Measurements from ENCODE around the gene FAM83F. TPM values are rescaled to one million over a fixed set of nuclear protein-coding genes. Genes with fewer than 3 reads are reported as not detected.
A peak's percentile ranks its signal among the peaks of the same experiment; 100 is the strongest.

The FAM83F gene
- polyA plus RNA-seq, 6 donors from 2014 or later = 0.05 TPM; not detected in 5

DNA sequence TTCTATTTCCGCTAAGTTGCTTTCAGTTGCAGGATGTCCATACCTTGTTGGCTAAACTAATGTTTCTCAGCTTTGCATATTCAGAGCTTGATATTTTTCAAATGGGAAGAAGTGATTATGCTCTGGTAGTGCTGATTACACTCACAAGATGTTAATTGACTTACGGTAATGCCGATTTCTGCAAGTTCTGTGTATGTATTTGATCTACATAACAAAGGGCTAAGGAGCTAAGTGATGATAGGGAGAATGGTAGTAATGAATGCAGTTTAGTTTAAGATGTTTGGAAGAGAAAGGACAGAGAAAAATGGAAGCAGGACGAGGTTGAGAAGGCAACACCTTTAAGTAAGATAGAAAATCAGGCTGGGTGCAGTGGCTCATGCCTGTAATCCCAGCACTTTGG, 61.4 kb downstream of the FAM83F start:
- no peak for ATAC-seq (ENCODE audit: low read depth in 2 of 2)
- peak overlapping the region in 7 of 8 donors; percentile 11 to 84 (median 62) for H3K4me3 Mint-ChIP-seq
- no peaks in the 10 kb centered on the region for H3K27me3 Mint-ChIP-seq
- peaks cover 65 to 92% (median 79%) of the 10 kb centered on the region in 3 donors for H3K4me1 Mint-ChIP-seq
- H3K36me3 Mint-ChIP-seq = peaks cover 0 to 13% of the 10 kb centered on the region in 2 donors
- no peaks in the 10 kb centered on the region for H3K9me3 Mint-ChIP-seq
- no peak for DNase-seq
- peak overlapping the region; percentile 68 to 94 (median 82) for H3K27ac Mint-ChIP-seq

DNA sequence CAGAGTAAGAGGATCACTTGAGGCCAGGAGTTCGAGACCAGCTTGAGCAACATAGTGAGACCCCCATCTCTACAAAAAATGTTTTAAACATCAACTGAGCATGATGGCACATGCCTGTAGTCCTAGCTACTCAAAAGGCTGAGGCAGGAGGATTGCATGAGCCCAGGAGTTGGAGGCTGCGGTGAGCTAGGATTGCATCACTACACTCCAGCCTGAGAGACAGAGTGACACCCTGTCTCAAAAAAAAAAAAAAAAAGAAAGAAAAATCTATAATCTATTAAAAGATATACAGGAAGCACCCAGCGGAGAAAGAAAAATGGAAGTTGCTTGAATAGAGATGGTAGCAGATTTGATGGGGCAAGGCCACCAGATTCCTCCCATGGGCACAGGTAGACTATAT, 61.8 kb downstream of the FAM83F start:
- Mint-ChIP-seq H3K27ac (peak overlapping the region in 3 of 6 donors; percentile 3 to 70 (median 68)), H3K4me1 (peaks cover 64 to 92% (median 79%) of the 10 kb centered on the region in 3 donors), H3K4me3 (peak overlapping the region in 4 of 8 donors; percentile 11 to 84 (median 46))

DNA sequence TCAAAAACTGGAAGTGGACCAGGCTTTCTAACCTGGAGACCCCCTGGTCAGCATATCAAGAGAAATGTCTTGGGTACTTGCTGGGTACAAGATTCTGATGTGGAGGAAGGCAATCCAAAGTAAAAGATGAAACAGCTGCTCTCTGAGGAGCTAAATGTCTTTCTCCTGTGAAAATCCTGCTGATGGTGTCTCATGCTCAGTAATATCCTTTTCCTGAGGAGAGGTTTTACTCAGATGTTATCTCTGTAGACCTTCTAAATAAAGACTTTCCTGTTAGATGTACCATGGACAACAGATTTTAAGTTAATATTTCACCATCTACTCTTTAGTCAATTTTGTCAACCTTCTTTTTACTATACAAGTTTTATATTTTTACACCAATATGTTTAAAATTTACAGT, 62.9 kb downstream of the FAM83F start:
- H3K27me3 Mint-ChIP-seq = no peaks in the 10 kb centered on the region
- no peak for ATAC-seq (ENCODE audit: low read depth in 2 of 2)
- H3K4me3 Mint-ChIP-seq = peak overlapping the region in 2 of 8 donors; percentile 21 to 32
- no peaks in the 10 kb centered on the region for H3K9me3 Mint-ChIP-seq
- DNase-seq = no peak
- peaks cover 58 to 84% (median 73%) of the 10 kb centered on the region in 3 donors for H3K4me1 Mint-ChIP-seq
- peaks cover 0 to 13% of the 10 kb centered on the region in 2 donors for H3K36me3 Mint-ChIP-seq
- H3K27ac Mint-ChIP-seq = peak overlapping the region in 3 of 6 donors; percentile 34 to 66 (median 60)

More for the DNA sequence above, 61.8 kb downstream of the FAM83F start:
- Mint-ChIP-seq H3K9me3 (no peaks in the 10 kb centered on the region), H3K36me3 (peaks cover 0 to 13% of the 10 kb centered on the region in 2 donors), H3K27me3 (no peaks in the 10 kb centered on the region)
- DNase-seq = no peak
- ATAC-seq (ENCODE audit: low read depth in 2 of 2) = no peak

DNA sequence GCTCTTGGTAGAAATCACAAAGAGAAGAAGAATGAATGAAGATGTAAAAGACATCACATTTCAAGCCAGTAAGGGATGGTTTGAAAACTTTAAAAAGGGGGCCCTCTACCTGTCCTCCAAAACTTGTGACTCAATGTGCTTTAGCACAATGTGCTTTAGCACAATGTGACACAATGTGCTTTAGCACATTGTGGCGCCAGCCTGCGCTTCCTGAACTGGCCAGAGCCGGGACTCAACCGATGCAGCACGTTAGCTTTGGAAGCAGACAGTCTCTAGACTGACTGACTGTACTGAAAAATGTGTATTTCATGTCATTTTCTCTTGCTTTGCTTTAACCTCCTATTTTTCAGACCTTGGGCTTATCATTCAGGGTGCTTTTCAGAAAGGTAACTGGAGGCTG, 63.5 kb downstream of the FAM83F start:
- Mint-ChIP-seq H3K9me3 (no peaks in the 10 kb centered on the region), H3K4me1 (peaks cover 58 to 84% (median 77%) of the 10 kb centered on the region in 3 donors), H3K36me3 (peaks cover 0 to 13% of the 10 kb centered on the region in 2 donors), H3K27me3 (no peaks in the 10 kb centered on the region), H3K27ac (peak overlapping the region in 5 of 6 donors; percentile 60 to 72 (median 69)), H3K4me3 (peak overlapping the region in 5 of 8 donors; percentile 21 to 73 (median 29))
- no peak for ATAC-seq (ENCODE audit: low read depth in 2 of 2)
- DNase-seq = no peak

DNA sequence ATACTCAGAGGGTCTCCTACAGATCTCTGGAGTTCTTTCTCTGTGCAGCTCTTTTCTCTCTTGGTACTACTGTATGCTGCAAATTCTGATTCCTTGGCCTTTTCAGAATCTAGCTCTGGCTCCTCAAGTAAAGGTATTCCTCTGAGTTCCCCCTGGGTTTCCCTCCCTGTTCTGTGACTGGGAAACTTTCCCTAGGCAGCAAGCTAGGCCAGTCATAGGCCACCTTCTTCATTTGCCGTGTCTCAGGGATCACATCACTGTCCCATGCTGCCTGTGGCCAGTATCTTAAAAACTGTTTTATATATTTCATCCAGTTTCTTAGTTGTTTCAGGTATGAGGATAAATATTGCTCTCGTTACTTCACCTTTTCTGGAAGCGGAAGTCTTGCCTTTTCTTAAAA, 71.2 kb downstream of the FAM83F start:
- ATAC-seq (ENCODE audit: low read depth in 2 of 2) = no peak
- H3K27me3 Mint-ChIP-seq = no peaks in the 10 kb centered on the region
- peak overlapping the region in 5 of 8 donors; percentile 4 to 29 (median 25) for H3K4me3 Mint-ChIP-seq
- no peak for DNase-seq
- no peaks in the 10 kb centered on the region for H3K36me3 Mint-ChIP-seq
- H3K27ac Mint-ChIP-seq = peak overlapping the region in 4 of 6 donors; percentile 12 to 52 (median 36)
- no peaks in the 10 kb centered on the region for H3K9me3 Mint-ChIP-seq
- peaks cover 46 to 79% (median 70%) of the 10 kb centered on the region in 3 donors for H3K4me1 Mint-ChIP-seq

DNA sequence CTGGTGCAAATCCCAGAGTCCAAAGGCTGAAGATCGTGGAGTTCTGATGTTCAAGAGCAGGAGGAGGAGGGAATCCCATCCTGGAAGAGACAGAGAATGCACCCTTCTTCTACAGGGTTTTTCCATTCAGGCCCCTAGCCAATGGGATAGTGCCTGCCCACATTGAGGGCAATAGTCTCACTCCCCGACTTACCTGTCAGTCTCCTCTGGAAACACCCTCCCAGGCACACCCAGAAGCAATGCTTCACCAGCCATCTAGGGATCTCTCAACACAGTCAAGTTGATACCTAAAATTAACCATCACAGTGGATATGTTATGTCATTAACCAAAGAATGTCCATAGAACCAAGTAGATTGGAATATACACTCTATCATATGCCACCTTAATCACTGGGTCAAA, 72.9 kb downstream of the FAM83F start:
- Mint-ChIP-seq H3K27ac (peak overlapping the region in 2 of 6 donors; percentile 86 to 88), H3K4me3 (peak overlapping the region in 2 of 8 donors; percentile 2 to 44)

DNA sequence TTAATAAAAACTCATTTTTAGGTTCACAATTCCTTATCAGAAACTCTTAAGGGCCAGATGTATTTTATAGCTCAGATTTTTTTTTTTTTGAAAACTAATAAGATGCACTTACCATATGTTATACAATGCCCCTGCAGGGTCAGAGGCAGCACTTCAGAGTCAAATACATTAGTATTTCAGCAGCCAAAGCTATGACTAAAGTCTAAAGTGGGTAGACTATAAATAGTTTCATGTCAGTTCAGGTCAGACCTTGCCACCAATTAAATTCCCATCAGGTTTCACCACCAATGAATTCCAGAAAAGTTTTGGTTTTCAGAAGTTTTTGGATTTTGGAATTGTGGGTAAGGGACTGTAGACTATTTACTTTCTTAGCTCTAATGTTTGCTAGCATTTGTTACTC, 75.9 kb downstream of the FAM83F start:
- ATAC-seq (ENCODE audit: low read depth in 2 of 2) = no peak
- Mint-ChIP-seq H3K36me3 (no peaks in the 10 kb centered on the region), H3K4me3 (no peak overlapping the region), H3K9me3 (no peaks in the 10 kb centered on the region), H3K27ac (peak overlapping the region in 1 of 6 donors; percentile 84), H3K27me3 (no peaks in the 10 kb centered on the region), H3K4me1 (peaks cover 48 to 85% (median 74%) of the 10 kb centered on the region in 3 donors)
- DNase-seq = no peak

More for the DNA sequence above, 72.9 kb downstream of the FAM83F start:
- Mint-ChIP-seq H3K9me3 (no peaks in the 10 kb centered on the region), H3K27me3 (no peaks in the 10 kb centered on the region), H3K4me1 (peaks cover 50 to 85% (median 74%) of the 10 kb centered on the region in 3 donors), H3K36me3 (no peaks in the 10 kb centered on the region)
- DNase-seq (no peak), ATAC-seq (ENCODE audit: low read depth in 2 of 2) (no peak)

DNA sequence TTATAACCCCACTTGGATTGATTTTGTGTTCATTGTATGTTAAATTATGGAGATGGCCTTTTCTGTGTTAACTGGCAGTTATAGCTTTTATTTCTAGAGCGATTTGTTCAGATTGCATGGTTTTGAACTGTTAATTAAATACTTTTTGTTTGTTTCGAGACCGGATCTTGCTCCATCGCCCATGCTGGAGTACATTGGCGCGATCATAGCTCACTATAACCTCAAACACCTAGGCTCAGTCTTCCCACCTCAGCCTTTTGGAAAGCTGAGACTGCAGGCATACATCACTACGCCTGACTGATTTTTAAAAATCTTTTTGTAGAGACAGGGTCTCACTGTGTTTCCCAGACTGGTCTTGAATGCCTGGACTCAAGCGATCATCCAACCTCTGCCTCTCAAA, 77.0 kb downstream of the FAM83F start:
- Mint-ChIP-seq H3K36me3 (no peaks in the 10 kb centered on the region), H3K27me3 (no peaks in the 10 kb centered on the region), H3K27ac (peak overlapping the region in 2 of 6 donors; percentile 54 to 64), H3K4me3 (peak overlapping the region in 1 of 8 donors; percentile 3), H3K9me3 (no peaks in the 10 kb centered on the region), H3K4me1 (peaks cover 49 to 85% (median 74%) of the 10 kb centered on the region in 3 donors)
- ATAC-seq (ENCODE audit: low read depth in 2 of 2) = no peak
- no peak for DNase-seq

DNA sequence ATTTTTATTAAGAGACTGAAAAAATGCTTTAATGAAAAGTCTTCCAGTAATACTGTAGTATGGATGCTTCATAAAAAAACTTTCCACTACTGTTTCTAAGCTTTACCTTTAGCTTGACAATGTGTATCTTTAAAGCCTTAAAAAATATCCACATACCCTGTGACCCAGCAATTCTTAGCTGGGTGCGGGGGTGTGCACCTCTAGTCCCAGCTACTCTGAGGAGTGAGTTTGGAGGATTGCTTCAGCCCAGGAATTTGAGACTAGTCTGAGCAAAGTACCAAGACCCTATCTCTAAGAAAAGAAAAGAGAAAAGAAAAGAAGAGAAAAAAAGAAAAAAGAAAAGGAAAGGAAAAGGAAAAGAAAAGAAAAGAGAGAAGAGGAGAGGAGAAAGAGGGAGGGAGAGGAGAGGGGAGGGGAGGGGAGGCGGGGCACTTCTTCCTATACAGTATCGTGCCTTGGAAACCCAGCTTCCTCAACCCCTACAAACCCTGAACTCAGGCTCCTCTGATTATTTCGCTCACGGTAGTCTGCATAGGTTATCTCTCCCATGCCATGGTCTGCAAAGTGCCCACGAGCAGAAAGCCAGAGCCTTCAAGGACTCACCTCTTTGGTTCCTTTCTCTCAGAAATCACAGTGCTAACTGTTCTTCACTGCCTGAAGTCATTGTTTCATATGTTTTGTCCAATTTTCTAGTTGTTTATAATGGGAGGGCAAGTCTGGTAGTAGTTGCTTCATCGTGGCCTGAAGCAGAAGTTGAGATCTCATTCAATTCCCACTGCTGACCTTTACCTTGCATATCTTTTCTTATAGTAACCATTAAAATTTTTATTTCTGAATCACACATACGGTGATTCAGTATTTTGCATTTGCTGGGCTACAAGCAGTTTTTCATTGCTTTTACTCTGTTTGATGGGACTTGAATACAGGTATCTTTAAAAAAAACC, 82.2 kb downstream of the FAM83F start:
- Mint-ChIP-seq H3K4me1 (peaks cover 41 to 77% (median 52%) of the 10 kb centered on the region in 3 donors), H3K9me3 (no peaks in the 10 kb centered on the region), H3K36me3 (no peaks in the 10 kb centered on the region), H3K27ac (peak overlapping the region; percentile 39 to 81 (median 74)), H3K4me3 (peak overlapping the region in 7 of 8 donors; percentile 16 to 88 (median 69)), H3K27me3 (no peaks in the 10 kb centered on the region)
- DNase-seq (no peak), ATAC-seq (ENCODE audit: low read depth in 2 of 2) (peak; percentile 56 to 57)

DNA sequence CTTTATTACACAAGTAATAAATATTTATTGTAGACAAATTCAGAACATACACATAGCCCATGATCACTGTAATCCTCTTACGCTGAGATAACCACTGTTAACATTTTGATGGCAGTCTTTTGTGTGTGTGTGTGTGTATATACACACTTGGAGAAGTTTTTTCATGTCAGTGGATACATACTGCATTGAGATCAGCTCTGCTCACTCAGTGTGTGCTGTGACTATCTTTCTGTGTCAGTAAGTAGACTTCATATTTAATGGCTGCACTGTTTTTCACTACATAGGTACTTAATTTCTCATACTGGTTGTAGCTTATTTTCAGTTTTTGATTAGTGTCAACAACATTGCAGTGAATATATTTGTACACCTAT, 82.9 kb downstream of the FAM83F start:
- Mint-ChIP-seq H3K27me3 (no peaks in the 10 kb centered on the region), H3K36me3 (no peaks in the 10 kb centered on the region), H3K4me1 (peaks cover 41 to 72% (median 48%) of the 10 kb centered on the region in 3 donors), H3K4me3 (no peak overlapping the region), H3K27ac (peak overlapping the region in 2 of 6 donors; percentile 61 to 81), H3K9me3 (no peaks in the 10 kb centered on the region)
- DNase-seq (no peak), ATAC-seq (ENCODE audit: low read depth in 2 of 2) (no peak)

DNA sequence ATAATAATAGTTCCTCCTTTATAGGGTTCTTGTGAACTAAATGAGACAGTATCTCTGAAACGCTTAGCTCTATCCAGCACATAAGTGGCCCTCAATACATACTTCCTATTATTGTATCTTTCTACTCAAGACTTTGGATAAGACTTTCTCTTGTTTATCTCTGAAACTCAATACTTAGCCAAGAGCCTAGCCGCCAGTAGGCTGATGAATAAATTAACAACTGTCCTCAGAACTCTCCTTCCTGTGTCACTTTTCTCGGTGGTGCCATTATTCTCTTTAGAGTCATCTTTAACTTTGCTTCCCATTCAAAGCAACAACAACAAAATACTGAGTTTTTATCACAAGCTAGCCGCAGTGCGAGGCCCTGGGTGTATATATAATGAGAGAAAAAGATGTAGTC, 86.9 kb downstream of the FAM83F start:
- Mint-ChIP-seq H3K4me1 (peaks cover 21 to 34% (median 30%) of the 10 kb centered on the region in 3 donors), H3K4me3 (no peak overlapping the region), H3K27me3 (no peaks in the 10 kb centered on the region), H3K27ac (no peak overlapping the region), H3K9me3 (no peaks in the 10 kb centered on the region), H3K36me3 (no peaks in the 10 kb centered on the region)
- DNase-seq (no peak), ATAC-seq (ENCODE audit: low read depth in 2 of 2) (no peak)

DNA sequence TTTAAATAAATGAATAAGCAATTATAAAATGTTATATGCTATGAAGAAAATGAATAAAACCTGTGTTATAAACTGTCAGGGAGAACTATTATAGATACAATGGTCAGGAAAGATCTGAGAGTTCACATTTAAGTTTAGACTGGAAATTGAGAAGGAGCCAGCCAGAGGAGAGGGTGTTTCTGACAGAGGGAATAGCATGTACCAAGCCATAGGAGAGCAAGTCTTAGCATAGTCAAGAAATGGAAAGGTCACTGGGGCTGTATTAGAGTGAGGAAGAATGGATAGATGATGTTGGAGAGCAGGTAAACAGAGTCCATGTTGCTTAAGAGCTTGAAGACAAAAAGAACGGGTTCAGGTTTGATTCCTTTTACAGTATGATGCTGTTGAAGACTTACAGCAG, 87.4 kb downstream of the FAM83F start:
- ATAC-seq (ENCODE audit: low read depth in 2 of 2) = no peak
- peaks cover 18 to 30% (median 28%) of the 10 kb centered on the region in 3 donors for H3K4me1 Mint-ChIP-seq
- H3K27me3 Mint-ChIP-seq = no peaks in the 10 kb centered on the region
- H3K4me3 Mint-ChIP-seq = no peak overlapping the region
- DNase-seq = no peak
- H3K9me3 Mint-ChIP-seq = no peaks in the 10 kb centered on the region
- no peak overlapping the region for H3K27ac Mint-ChIP-seq
- no peaks in the 10 kb centered on the region for H3K36me3 Mint-ChIP-seq

DNA sequence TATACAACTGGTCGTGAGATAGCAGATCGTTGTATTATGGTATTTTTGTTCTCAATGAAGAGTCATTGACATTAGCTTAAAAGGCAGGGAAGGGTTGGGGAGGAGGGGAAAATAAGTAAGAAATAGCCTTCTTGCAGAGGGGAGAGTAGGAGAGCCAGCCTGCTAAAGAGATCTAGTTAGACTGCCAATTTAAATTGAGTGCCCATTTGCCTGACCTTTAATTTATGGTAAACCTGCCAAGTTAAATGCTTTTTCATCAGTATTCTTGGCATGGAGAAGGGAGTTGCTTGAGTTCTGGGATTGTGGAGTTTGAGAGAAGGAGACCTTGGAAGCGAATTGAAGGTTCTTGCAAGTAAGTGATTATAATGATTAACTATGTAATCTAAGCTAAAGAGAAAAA, 89.0 kb downstream of the FAM83F start:
- no peak for ATAC-seq (ENCODE audit: low read depth in 2 of 2)
- Mint-ChIP-seq H3K27me3 (no peaks in the 10 kb centered on the region), H3K27ac (no peak overlapping the region), H3K9me3 (no peaks in the 10 kb centered on the region), H3K4me1 (peaks cover 20 to 34% (median 22%) of the 10 kb centered on the region in 3 donors), H3K4me3 (no peak overlapping the region), H3K36me3 (no peaks in the 10 kb centered on the region)
- no peak for DNase-seq

DNA sequence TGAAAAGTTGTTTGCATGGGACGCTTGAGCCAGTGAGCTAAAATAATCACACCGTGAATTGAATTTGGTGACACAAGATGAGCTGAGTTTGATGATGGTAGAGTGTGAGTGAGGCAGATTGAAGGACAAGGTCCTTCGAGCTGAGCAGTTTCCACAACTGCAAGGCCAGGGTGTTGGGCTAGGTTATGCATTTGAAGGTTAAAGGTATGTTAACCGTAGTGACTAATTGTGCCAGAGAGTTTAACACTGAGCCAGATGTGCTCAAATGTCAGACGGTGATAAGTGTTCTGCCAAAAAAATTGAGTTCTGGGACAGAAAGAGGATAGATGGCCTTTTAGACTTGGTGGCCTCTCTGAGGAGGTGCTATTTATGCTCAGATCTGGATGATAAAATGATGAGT, 89.5 kb downstream of the FAM83F start:
- DNase-seq = no peak

More for the DNA sequence above, 89.5 kb downstream of the FAM83F start:
- ATAC-seq (ENCODE audit: low read depth in 2 of 2) = no peak
- peaks cover 20 to 38% (median 24%) of the 10 kb centered on the region in 3 donors for H3K4me1 Mint-ChIP-seq
- no peak overlapping the region for H3K27ac Mint-ChIP-seq
- no peaks in the 10 kb centered on the region for H3K36me3 Mint-ChIP-seq
- no peaks in the 10 kb centered on the region for H3K27me3 Mint-ChIP-seq
- no peaks in the 10 kb centered on the region for H3K9me3 Mint-ChIP-seq
- H3K4me3 Mint-ChIP-seq = no peak overlapping the region

All from naive B cell (primary cell).